HG02840 (cell line): Measurements from ENCODE around the gene STAC2.

Experiments
- ATAC-seq: cut with Tn5 transposase; IDR thresholded peaks from one replicate; pipeline ENCODE4 v1.9.1; 2021; ENCODE audit warnings: mild to moderate bottlenecking, moderate library complexity, moderate number of reproducible peaks; ENCODE audit not compliant: unreplicated experiment, low FRiP score

STAC2 gene

DNA sequence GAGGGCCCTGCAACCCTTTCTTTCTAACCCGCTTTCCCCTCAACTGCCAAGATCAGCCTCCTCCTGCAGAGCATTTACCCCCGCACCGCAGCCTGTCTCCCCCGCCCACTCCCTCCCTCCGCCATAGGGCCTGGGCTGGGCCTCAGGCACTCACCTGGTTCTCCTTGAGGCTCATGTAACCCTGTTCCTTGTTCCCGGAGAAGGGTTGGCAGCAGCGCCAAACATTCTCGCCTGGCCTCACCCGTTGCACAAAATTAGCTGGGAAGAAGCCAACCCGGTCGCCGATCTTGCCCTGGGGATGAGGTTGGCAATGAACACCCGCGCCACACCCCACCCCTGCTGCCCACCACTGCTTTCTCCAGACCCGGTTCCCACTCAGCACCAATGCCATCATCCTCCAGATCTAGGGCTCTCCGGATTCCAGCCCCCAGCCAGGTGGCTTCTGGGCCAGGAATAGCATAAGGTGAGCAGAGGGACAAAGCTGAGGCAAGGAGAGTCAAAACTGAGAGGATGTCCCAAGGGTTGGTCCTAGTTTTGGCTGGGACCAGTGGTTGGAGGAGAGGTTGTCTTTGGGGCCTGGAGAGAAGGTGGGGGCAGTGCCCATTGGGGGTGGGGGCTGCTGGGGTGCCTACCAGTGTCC, 12.8 kb downstream of the STAC2 start:
- ATAC-seq, result no peak

DNA sequence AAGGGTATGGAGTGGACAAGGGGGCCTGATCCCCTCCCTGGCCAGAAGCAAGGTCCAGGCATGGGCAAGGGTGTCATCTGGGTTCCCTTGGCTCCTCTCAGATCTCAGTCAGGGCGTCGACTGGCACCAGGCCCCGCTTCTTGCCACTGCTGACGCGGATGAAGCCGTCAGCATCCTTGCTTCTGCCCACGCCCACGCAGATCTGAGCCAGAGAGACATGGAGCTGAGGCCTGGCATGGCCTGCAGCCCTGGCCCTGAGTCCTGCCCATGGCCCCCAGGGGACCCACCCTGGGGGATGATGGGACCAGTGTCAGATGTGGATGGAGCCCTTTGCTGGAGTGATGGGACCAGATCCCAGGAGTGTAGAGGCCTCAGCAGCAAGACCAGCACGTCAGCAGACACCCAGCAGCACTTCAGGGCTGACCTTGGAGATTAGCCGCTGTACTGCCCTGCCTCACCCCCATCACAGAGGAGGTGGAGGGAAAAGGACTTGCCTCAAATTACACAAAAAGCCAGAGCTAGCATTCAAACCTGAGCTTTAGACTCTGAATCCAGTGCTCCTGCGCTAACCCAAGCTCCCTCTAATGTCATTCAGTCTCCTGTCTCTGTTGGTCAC, 13.4 kb downstream of the STAC2 start:
- ATAC-seq, result no peak

GRCh38 chr17:39210093-39210434, 15.7 kb downstream of the STAC2 start:
- no peak for ATAC-seq

DNA sequence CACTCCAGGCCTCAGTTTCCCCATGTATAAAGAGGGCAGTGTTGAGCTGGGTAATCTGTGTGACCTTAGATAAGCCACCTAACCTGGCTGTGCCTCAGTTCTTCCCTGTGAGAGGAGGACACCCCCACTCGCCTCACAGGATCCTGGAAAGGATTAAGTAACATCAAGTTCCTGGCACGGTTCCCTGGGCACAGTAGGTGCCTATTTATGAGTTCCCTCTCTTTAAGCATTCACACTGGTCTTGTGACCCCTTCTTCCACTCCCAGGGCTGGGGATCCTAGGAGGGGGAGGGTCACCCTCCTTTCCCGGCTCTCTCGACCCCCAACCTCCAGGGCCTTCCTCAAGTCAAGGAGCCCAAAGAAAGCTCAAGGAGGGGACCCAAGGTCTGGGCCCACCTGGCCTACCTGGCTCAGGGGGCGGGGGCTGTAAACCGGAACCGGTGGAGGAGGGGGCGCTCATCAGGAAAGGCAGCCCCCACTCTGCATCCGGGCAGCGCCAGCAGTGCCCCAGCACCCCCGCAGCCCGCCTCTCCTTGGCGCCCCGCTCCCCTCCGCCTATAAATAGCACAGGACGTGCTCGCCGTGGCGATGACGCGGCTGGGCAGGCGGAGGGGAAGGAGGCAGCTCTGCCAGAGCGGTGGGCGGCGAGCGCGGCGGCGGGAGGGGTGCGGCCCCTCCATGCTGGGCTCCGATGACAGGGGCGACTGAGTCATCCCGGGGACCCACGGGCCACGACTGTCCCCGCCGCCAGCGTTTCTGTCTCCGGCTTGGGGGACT, 16.2 kb downstream of the STAC2 start:
- no peak for ATAC-seq

DNA sequence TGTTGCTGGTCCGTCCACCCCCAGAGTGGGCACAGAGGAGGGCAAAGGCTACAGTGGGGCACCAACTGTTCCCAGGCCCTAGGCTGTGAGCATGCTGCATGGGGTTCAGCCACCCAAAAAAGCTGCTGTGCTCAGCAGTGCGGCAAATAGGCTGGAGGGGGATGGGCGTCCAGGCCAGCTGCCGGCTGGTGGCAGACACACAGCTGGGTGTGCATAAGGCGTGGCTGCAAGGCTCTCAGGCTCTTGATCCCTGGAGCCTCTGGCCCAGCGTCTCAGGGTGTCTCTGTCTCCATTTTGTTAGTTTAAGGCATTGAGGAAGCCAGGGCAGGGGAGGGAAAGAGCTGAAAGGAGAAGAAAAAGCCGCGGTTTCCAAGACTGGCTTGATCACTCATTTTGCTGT, 16.9 kb downstream of the STAC2 start:
- no peak for ATAC-seq

GRCh38 chr17:39208136-39208535, 17.6 kb downstream of the STAC2 start:
- ATAC-seq, result no peak

DNA sequence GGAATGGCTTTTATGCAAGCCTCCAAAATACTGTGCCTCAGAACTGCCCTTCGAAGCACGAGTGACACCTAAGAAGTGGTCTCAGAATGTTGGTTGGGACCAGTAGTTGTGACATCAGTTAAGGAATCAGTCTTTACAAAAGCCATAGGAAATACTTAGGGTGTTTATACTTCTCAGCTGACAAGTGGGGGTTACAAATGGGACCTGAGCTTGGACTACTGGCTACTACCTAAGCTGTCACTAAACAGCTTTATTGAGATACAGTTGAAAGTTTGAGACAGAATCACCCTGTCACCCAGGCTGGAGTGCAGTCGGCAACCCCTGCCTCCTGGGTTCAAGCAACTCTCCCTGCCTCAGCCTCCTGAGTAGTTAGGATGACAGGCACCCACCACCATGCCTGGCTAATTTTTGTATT, 20.6 kb downstream of the STAC2 start:
- no peak for ATAC-seq

- no peak for ATAC-seq
Measured at GRCh38 chr17:39204245-39204644, 21.5 kb downstream of the STAC2 start.

DNA sequence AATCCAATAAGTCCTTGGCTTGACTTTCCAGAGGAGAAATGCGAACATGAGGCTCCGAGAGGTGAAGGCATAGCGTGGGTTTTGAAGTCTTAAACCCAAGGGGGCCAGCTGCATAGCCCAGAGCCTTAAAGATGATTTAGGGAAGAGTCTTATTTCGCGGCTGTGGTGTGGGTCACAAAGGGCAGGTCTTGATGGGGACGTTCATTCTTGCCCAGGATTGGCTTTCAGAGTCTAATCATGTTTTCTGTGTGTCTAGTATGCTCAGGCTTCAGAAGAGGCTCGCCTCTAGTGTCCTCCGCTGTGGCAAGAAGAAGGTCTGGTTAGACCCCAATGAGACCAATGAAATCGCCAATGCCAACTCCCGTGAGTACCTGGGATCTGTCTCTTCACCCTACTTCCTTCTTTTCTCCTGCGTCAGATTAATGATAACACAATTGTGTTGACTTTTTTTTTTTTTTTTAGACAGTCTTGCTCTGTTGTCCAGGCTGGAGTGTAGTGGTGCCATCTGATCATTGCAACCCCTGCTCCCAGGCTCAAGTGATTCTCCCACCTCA, 24.7 kb downstream of the STAC2 start:
- ATAC-seq, result no peak

GRCh38 chr17:39200070-39200879, 25.5 kb downstream of the STAC2 start, which contains the start of gene RPL19:
RPL19 (plus strand) TSS chr17:39200283; CDS start chr17:39200345, 62 bp downstream.
- peak; percentile 69 for ATAC-seq

DNA sequence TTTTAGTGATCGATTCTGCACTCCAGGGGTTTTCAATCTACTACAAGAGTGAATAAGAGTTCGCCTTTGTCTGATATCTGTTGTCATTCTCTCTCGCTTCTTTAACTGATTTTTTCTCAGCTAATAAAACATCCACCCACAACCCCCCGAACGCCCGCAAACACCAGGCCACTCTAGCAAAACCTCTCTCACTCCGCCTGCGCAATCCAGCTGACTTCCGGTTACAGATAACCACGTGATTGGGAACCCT, 26.0 kb downstream of the STAC2 start:
- peak; percentile 73 for ATAC-seq

DNA sequence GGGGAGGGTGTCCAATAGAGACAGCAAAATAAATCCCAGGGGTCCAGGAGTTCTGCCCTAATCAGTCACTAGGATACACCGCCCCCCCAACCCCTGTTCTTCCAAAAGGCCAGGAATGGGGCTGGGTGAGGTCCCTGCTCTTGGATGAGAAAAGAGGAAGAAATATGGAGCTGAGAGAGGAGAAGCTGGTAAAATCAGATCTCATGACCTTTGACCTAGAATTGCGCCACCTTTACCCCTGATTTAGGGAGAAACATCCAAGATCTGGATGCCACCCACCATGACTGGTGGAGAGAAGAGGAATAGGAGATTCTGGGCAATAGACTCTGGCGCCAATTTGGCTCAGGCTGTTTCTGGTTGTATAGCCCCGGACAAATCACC, 27.6 kb downstream of the STAC2 start:
- ATAC-seq, result no peak

- ATAC-seq, result no peak
Measured at GRCh38 chr17:39197380-39198185, 28.2 kb downstream of the STAC2 start, which contains the start of gene CACNB1. CACNB1 (minus strand) TSS chr17:39197669; CDS start chr17:39197495, 174 bp downstream.

DNA sequence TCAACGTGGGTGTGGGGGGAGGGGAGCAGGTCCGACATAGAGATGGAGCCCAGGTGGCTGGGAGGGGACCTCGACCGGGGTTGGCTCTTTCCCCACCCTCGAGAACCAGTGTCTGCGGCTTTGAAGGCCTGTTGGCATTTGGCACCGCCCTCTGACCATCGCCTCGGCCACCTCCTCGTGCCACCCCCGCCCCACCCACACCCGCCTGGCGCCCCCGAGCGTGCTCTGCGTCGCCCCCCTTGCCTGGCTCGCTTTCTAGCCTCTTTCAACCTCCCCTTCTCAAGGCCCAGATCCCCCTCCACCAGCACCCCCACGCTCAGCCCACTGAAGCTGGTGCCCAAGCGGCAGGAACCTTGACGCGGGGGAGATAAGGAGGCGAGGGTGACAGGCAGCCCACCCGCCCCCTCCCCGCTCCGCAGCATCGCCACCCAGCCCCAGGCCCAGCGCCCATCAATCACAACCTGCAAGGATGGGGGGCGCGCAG, 28.9 kb downstream of the STAC2 start:
- no peak for ATAC-seq

DNA sequence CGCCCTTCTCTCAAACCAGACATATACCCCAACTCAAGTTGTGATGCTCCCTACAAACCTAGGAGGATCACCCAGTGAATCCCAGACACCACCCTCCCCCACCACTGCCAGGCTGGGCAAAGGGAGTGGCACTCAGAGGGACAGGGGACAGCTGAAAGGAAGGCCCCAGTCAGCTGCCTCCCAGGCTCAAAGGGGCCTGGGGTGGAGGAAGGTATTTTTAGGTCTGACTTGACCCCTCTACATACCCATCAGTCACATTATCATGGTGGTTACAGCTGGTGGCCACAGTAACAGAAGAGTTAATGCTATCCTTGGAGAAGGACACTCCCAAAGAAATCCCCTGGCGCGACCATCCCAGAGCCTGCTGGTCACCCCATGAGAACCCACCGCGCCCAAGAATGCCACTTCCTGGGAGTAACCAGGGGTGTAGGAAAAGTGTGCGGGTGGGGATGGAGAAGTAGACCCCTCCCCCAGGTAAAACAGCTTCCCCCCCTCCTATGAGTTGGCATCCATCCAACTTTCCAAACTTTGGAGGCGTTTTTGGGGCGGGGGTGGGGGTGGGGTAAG, 29.4 kb downstream of the STAC2 start:
- no peak for ATAC-seq

- ATAC-seq, result no peak
Measured at GRCh38 chr17:39195568-39196160, 30.1 kb downstream of the STAC2 start.

GRCh38 chr17:39194985-39195524, 30.7 kb downstream of the STAC2 start:
- ATAC-seq, result no peak

DNA sequence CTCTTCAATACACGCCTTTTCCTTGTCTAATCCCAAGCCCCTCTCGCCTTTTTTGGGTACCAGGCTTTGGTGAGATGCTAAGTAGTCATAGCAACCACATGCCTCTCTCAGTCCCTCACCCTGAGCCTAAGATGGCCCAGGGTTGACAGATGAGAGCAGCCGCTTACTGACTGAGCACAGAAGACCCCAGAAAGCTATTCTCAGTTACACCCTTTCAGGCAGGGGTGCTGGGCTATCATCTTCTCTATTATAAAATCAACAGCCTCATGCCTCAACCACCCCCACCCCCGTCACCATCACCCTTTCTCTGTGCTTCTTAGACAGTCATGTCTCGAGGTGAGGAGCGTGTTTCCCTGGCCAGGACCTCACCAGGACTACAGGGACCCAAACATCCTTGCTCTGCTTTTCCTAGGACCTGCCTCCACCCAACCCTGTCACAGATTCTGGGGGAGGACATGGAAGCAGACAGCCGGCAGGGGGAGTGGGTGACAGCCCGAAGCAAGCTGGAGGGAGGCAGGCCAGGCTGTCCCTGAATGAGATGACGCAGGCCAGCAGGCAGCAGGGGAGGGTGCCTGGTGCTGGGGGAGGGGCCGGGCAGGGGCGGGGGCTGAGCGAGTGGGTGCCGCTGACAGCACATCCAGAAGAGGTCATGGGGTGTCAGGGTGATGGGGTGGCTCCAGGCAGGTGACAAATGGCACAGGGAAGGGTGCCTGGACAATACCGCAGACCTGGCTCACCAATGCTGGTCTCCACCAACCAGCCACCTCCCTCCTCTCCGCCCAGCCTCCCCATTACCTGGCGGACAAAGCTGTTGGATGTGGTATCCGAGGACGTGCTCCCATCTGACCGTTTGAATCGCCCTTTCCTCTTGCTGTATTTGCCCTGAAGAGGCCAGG, 31.4 kb downstream of the STAC2 start:
- ATAC-seq, result no peak
